ENCODE results near the gene NTRK2. TPM values are rescaled to one million over a fixed set of nuclear protein-coding genes. Genes with fewer than 3 reads are reported as not detected.

Gene NTRK2
- polyA plus RNA-seq, 1 donor (not counting 4 experiments of a cell fraction or from before 2014, with no cell fraction given), result 0.08 TPM

DNA sequence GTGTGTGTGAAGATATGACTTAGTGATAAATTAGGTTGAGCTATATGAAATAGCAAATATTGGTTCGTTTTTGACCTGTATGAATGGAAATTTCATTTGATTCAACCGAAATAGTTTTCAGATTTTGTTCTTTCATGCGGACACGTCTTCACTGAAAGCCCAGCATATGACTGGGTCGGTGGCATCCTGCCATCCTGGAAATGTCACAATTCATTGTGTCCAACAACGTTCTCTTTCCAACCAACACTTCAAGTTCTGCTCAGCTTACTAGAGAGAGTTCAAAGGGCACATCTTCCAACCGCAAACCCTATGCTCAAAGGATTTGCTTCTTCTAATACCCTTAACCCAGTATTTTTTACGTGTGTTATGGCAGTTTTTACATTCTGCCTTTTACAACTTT, 252.5 kb downstream of the NTRK2 start:
- no peaks in the 10 kb centered on the region for H3K79me2 ChIP-seq (ENCODE audit: control insufficient read depth, insufficient read depth, low read length)
- no peak overlapping the region for H3K9ac ChIP-seq (ENCODE audit: control insufficient read depth, extremely low read depth, insufficient read depth, low read length)
- TF ChIP-seq, protein P1, sequence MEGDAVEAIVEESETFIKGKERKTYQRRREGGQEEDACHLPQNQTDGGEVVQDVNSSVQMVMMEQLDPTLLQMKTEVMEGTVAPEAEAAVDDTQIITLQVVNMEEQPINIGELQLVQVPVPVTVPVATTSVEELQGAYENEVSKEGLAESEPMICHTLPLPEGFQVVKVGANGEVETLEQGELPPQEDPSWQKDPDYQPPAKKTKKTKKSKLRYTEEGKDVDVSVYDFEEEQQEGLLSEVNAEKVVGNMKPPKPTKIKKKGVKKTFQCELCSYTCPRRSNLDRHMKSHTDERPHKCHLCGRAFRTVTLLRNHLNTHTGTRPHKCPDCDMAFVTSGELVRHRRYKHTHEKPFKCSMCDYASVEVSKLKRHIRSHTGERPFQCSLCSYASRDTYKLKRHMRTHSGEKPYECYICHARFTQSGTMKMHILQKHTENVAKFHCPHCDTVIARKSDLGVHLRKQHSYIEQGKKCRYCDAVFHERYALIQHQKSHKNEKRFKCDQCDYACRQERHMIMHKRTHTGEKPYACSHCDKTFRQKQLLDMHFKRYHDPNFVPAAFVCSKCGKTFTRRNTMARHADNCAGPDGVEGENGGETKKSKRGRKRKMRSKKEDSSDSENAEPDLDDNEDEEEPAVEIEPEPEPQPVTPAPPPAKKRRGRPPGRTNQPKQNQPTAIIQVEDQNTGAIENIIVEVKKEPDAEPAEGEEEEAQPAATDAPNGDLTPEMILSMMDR (optimal IDR thresholded peaks at IDR 0.05 in 1 of 3, IDR thresholded peaks at IDR 0.05 in 1 of 3, conservative IDR thresholded peaks at IDR 0.05 in 1 of 3; ENCODE audit: extremely low read depth in 1 of 3, insufficient read depth in 2 of 3, low read length in 3 of 3), result no peak
- TF ChIP-seq EZH2 (IDR thresholded peaks at IDR 0.05; ENCODE audit: low read length), result no peak
- no peaks in the 10 kb centered on the region for H3K9me1 ChIP-seq (ENCODE audit: control insufficient read depth, extremely low read depth, insufficient read depth, low read length)
- no peak overlapping the region for H3K27ac ChIP-seq (ENCODE audit: control insufficient read depth, insufficient read depth, low read length)
- no peak overlapping the region for H3K4me3 ChIP-seq (ENCODE audit: control insufficient read depth in 2 of 3, extremely low read depth in 1 of 3, insufficient read depth in 2 of 3, low read depth in 1 of 3, low read length in 3 of 3)
- dilution Hi-C loops (cut with MboI; ENCODE audit: extremely low pct_ligation_motif_present, low sequenced_read_pairs), result no loop called here
- H3K9me3 ChIP-seq (ENCODE audit: control insufficient read depth, low read depth, low read length), result no peaks in the 10 kb centered on the region
- H4K20me1 ChIP-seq (ENCODE audit: control insufficient read depth, extremely low read depth, insufficient read depth, low read length), result no peaks in the 10 kb centered on the region
- no peaks in the 10 kb centered on the region for H3K4me1 ChIP-seq (ENCODE audit: control insufficient read depth, extremely low read depth, insufficient read depth, low read length)
- DNase-seq (ENCODE audit: low read depth, low spot score), result no peak
- no peaks in the 10 kb centered on the region for H3K27me3 ChIP-seq (ENCODE audit: control insufficient read depth, extremely low read depth, insufficient read depth, low read length)
- no peak overlapping the region for H2AFZ ChIP-seq (ENCODE audit: control insufficient read depth, low read length)
- no peaks in the 10 kb centered on the region for H3K36me3 ChIP-seq (ENCODE audit: control insufficient read depth in 2 of 2, extremely low read depth in 1 of 2, insufficient read depth in 2 of 2, low read length in 2 of 2)
- FAIRE-seq, result no peak
- H3K4me2 ChIP-seq (ENCODE audit: control insufficient read depth, extremely low read depth, insufficient read depth, low read depth, low read length), result no peak overlapping the region

DNA sequence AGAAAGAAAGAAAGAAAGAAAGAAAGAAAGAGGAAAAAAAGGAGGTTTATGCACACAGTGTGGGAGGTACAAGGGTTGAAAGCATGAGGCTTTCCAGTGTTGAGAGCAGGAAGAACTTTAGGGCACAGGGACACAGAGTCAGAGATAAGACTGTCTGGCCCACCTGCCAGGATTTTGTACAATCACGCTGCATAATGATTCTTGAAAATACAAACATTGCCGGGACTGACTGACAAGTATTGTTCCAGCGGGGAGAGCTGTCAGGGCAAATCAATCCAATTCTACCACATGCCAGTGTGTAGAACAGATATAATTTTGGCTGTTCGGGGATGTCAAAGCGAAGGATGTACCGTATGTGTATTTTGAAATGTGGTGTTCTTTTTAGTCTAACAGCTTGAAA, 254.7 kb downstream of the NTRK2 start:
- H3K4me3 ChIP-seq (ENCODE audit: control insufficient read depth in 2 of 3, extremely low read depth in 1 of 3, insufficient read depth in 2 of 3, low read depth in 1 of 3, low read length in 3 of 3), result no peak overlapping the region
- H3K9me3 ChIP-seq (ENCODE audit: control insufficient read depth, low read depth, low read length), result no peaks in the 10 kb centered on the region
- no peaks in the 10 kb centered on the region for H3K36me3 ChIP-seq (ENCODE audit: control insufficient read depth in 2 of 2, extremely low read depth in 1 of 2, insufficient read depth in 2 of 2, low read length in 2 of 2)
- FAIRE-seq, result no peak
- no peaks in the 10 kb centered on the region for H4K20me1 ChIP-seq (ENCODE audit: control insufficient read depth, extremely low read depth, insufficient read depth, low read length)
- H2AFZ ChIP-seq (ENCODE audit: control insufficient read depth, low read length), result no peak overlapping the region
- no peak for TF ChIP-seq EZH2 (IDR thresholded peaks at IDR 0.05; ENCODE audit: low read length)
- TF ChIP-seq, protein P1 (optimal IDR thresholded peaks at IDR 0.05 in 1 of 3, IDR thresholded peaks at IDR 0.05 in 1 of 3, conservative IDR thresholded peaks at IDR 0.05 in 1 of 3; ENCODE audit: extremely low read depth in 1 of 3, insufficient read depth in 2 of 3, low read length in 3 of 3), result no peak
- H3K27me3 ChIP-seq (ENCODE audit: control insufficient read depth, extremely low read depth, insufficient read depth, low read length), result no peaks in the 10 kb centered on the region
- dilution Hi-C loops (cut with MboI; ENCODE audit: extremely low pct_ligation_motif_present, low sequenced_read_pairs), result no loop called here
- H3K9me1 ChIP-seq (ENCODE audit: control insufficient read depth, extremely low read depth, insufficient read depth, low read length), result no peaks in the 10 kb centered on the region
- DNase-seq (ENCODE audit: low read depth, low spot score), result no peak
- H3K79me2 ChIP-seq (ENCODE audit: control insufficient read depth, insufficient read depth, low read length), result no peaks in the 10 kb centered on the region
- no peak overlapping the region for H3K27ac ChIP-seq (ENCODE audit: control insufficient read depth, insufficient read depth, low read length)
- H3K9ac ChIP-seq (ENCODE audit: control insufficient read depth, extremely low read depth, insufficient read depth, low read length), result no peak overlapping the region
- no peak overlapping the region for H3K4me2 ChIP-seq (ENCODE audit: control insufficient read depth, extremely low read depth, insufficient read depth, low read depth, low read length)
- H3K4me1 ChIP-seq (ENCODE audit: control insufficient read depth, extremely low read depth, insufficient read depth, low read length), result no peaks in the 10 kb centered on the region
